IPS-18a (cell line): ENCODE results near the gene RYR3.

ENCODE experiments used
- H3K27ac ChIP-seq: one replicate; pipeline ENCODE4 v1.5.1; 2013; ENCODE audit warnings: low read length
- H3K27me3 ChIP-seq: one replicate; pipeline ENCODE4 v1.6.1; 2013; ENCODE audit warnings: mild to moderate bottlenecking, low read length; ENCODE audit not compliant: control insufficient read depth, insufficient read depth
- H3K36me3 ChIP-seq: one replicate; pipeline ENCODE4 v1.6.1; 2013; ENCODE audit warnings: low read depth, low read length; ENCODE audit not compliant: control insufficient read depth
- H3K4me1 ChIP-seq: one replicate; pipeline ENCODE4 v1.6.1; 2013; ENCODE audit warnings: low read depth, low read length; ENCODE audit not compliant: control insufficient read depth
- H3K4me3 ChIP-seq: one replicate; pipeline ENCODE4 v1.5.1; 2013; ENCODE audit warnings: low read length
- H3K9ac ChIP-seq: one replicate; pipeline ENCODE4 v1.6.1; 2013; ENCODE audit warnings: mild to moderate bottlenecking, low read length, moderate library complexity
- H3K9me3 ChIP-seq: one replicate; pipeline ENCODE4 v1.6.1; 2013; ENCODE audit warnings: low read depth, low read length; ENCODE audit not compliant: control insufficient read depth

The RYR3 gene

DNA sequence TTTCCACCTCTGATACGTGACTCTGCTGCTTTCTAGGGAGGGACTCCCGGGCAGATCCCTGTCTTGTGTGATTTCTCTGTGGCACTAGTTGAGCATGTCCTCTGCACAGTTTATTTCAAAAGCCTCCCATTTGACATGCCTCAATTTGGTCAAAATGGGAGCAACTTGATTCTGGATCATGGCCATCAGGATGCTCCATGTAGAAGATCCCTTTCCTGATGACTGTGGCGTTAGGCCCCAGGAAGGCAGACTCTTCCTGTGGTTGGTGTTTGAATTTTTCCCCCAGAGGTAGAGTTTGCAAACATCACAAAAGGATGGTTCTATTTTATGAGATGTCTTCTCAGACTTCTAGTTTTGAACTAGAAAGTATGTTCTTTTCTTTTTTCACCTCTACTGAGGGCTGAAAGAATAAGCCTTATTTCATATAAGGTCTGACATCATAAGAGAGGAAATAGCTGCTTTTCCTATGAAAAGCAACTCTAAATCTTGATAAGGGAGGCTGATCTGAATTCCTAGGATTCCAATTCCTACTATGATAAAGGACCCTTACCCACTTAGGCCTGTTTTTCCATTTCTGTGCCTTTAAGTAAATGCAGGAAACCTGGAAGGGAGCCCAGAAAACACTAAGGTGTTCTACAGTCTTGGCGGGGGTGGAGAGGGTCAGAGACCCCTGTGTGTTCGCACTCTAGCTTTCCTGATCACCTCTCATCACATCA, 413.7 kb downstream of the RYR3 start:
- H3K4me3 ChIP-seq: no peak overlapping the region
- no peaks in the 10 kb centered on the region for H3K4me1 ChIP-seq
- no peaks in the 10 kb centered on the region for H3K36me3 ChIP-seq
- no peaks in the 10 kb centered on the region for H3K9me3 ChIP-seq
- no peaks in the 10 kb centered on the region for H3K27me3 ChIP-seq
- no peak overlapping the region for H3K9ac ChIP-seq
- no peak overlapping the region for H3K27ac ChIP-seq

GRCh38 chr15:33729653-33730052, 418.9 kb downstream of the RYR3 start:
- Histone ChIP-seq H3K4me1 (no peaks in the 10 kb centered on the region), H3K27ac (no peak overlapping the region), H3K27me3 (no peaks in the 10 kb centered on the region), H3K9ac (no peak overlapping the region), H3K36me3 (no peaks in the 10 kb centered on the region), H3K9me3 (no peaks in the 10 kb centered on the region), H3K4me3 (no peak overlapping the region)

GRCh38 chr15:33730815-33731214, 420.0 kb downstream of the RYR3 start:
- Histone ChIP-seq H3K9ac (no peak overlapping the region), H3K9me3 (no peaks in the 10 kb centered on the region), H3K36me3 (no peaks in the 10 kb centered on the region), H3K27ac (no peak overlapping the region), H3K4me1 (no peaks in the 10 kb centered on the region), H3K27me3 (no peaks in the 10 kb centered on the region), H3K4me3 (no peak overlapping the region)

DNA sequence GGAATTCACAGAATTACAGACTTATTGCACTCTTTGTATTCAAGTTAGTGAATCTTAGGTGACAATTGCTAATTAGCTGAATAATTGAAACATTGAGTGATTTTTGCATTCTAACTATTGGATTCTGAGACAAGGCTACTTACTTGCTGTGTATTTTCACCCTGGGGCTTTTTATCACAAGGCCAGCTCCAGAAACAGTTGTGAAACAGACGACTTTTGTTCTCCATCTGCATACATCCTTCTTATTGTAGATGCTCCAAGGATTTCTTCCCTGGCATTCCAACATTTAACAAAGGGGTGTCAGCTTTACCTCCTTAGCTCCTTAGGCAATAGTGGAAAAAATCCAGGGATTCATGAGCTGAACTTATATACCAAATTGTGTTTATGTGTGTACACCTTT, 424.4 kb downstream of the RYR3 start:
- H3K9ac ChIP-seq: no peak overlapping the region
- H3K27ac ChIP-seq: no peak overlapping the region
- H3K4me1 ChIP-seq: peaks cover 7% of the 10 kb centered on the region
- no peaks in the 10 kb centered on the region for H3K36me3 ChIP-seq
- no peak overlapping the region for H3K4me3 ChIP-seq
- no peaks in the 10 kb centered on the region for H3K9me3 ChIP-seq
- H3K27me3 ChIP-seq: peaks cover 12% of the 10 kb centered on the region

DNA sequence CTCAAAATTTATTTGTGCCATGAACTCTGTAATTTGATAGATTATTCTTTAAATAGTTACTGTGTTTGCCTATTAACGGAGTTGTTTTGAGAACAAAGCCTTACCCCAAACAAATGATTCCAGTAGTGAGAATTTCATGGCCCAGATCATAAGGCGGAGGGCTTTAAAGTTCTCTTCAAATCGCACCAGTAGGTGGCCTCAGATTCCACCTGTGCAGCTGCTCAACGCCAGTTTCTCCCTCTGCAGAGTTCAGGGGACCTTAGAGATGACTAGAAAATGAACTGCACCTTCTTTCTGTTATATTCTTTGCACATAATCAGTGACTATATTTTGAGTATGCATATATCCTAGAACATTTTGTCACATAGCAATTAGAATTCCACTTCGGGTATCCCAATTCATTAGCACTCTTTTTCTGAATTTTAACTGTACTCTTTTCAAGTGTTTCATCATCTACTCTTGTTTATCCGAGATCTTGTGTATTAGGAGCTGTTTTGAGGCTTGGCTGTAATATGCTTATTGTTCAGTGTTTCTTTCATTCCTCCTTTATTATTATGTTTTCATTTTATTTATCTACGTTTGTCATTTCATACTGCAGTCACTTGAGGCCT, 425.0 kb downstream of the RYR3 start:
- H3K9me3 ChIP-seq: no peaks in the 10 kb centered on the region
- no peaks in the 10 kb centered on the region for H3K36me3 ChIP-seq
- no peak overlapping the region for H3K27ac ChIP-seq
- peaks cover 12% of the 10 kb centered on the region for H3K27me3 ChIP-seq
- peaks cover 7% of the 10 kb centered on the region for H3K4me1 ChIP-seq
- no peak overlapping the region for H3K9ac ChIP-seq
- H3K4me3 ChIP-seq: no peak overlapping the region

GRCh38 chr15:33737687-33738601, 427.2 kb downstream of the RYR3 start:
- Histone ChIP-seq H3K9me3 (no peaks in the 10 kb centered on the region), H3K4me3 (peak overlapping the region; percentile 66), H3K4me1 (peaks cover 7% of the 10 kb centered on the region), H3K27me3 (peaks cover 12% of the 10 kb centered on the region), H3K9ac (peak overlapping the region; percentile 37), H3K36me3 (no peaks in the 10 kb centered on the region), H3K27ac (no peak overlapping the region)

DNA sequence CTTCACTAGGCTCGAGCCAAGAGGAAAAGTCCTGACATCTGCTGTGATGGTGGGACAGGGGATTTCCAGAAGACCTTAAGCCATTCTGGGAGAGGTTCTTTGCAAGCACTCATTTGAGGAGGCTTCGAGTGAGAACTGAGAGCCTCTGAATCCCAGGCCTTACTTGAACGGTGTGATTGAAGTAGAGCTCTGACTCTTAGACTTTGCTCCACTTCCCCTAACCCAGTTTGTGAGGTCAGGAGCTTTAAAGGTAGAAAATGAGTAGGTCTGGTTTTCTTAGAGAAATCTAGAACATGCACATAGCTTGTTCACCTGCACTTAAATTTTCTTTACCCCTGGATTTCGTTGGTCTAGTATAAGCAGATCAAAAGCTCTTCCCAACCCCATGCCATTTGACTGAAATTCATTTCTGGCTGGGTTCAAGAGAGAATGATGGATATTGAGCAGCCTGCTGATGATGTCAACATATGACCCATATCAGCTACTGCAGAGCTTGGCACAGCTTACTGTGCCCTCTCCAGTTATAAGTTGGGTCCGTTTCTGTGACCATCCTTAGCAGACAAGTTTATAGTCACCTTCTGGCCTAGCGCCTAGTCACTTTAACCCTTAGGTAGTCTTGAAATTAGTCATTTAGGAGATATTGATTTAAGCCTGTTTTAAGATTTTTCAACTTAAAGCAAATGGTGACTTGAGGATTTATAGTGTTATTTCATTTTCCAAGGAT, 428.3 kb downstream of the RYR3 start:
- H3K9ac ChIP-seq: no peak overlapping the region
- no peak overlapping the region for H3K27ac ChIP-seq
- peaks cover 7% of the 10 kb centered on the region for H3K4me1 ChIP-seq
- peaks cover 12% of the 10 kb centered on the region for H3K27me3 ChIP-seq
- H3K36me3 ChIP-seq: no peaks in the 10 kb centered on the region
- H3K4me3 ChIP-seq: no peak overlapping the region
- H3K9me3 ChIP-seq: no peaks in the 10 kb centered on the region

DNA sequence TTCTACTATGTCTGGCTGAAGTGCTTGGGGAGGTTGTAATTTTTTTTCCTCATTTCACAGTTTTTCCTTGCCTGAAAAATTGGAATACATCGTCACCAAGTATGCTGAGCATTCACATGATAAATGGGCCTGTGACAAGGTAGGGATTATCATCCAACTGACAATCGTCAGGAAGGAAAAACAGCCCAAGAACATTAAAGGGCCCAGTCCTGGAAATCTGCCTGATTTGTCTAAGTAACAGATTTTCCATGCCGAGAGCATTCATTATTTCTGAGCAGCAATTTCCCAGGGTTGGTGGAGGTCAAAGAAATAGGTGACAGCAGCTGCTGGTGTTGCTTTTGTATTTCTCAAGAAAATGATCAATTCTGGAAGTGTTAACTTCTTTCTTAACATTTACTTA, 431.5 kb downstream of the RYR3 start:
- Histone ChIP-seq H3K27me3 (peaks cover 12% of the 10 kb centered on the region), H3K27ac (no peak overlapping the region), H3K36me3 (no peaks in the 10 kb centered on the region), H3K4me3 (no peak overlapping the region), H3K9ac (no peak overlapping the region), H3K9me3 (no peaks in the 10 kb centered on the region), H3K4me1 (peaks cover 7% of the 10 kb centered on the region)

- Histone ChIP-seq H3K9ac (no peak overlapping the region), H3K27ac (no peak overlapping the region), H3K4me1 (peaks cover 7% of the 10 kb centered on the region), H3K27me3 (peaks cover 12% of the 10 kb centered on the region), H3K36me3 (no peaks in the 10 kb centered on the region), H3K9me3 (no peaks in the 10 kb centered on the region), H3K4me3 (no peak overlapping the region)
Measured at GRCh38 chr15:33742800-33743199, 432.0 kb downstream of the RYR3 start.

- H3K27me3 ChIP-seq: no peaks in the 10 kb centered on the region
- H3K27ac ChIP-seq: no peak overlapping the region
- no peaks in the 10 kb centered on the region for H3K9me3 ChIP-seq
- H3K4me1 ChIP-seq: no peaks in the 10 kb centered on the region
- H3K36me3 ChIP-seq: no peaks in the 10 kb centered on the region
- no peak overlapping the region for H3K9ac ChIP-seq
- no peak overlapping the region for H3K4me3 ChIP-seq
Measured at GRCh38 chr15:33746203-33746602, 435.4 kb downstream of the RYR3 start.

DNA sequence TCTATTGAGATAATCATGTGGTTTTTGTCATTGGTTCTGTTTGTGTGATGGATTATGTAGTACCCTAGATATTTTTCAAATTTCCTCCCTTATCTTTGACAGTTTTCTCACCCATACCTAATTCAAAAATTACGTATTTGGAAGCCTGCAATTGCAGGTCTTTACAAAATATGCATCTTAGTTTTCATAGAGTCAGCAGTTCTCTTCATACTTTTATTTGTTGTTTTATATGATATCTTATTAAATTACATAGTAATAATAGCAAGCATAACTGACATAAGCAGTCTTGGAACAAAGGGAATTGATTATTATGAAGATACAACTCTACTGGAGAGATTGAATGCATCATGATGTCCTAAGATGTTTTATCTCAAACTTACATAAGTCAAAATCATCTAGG, 442.2 kb downstream of the RYR3 start:
- Histone ChIP-seq H3K27me3 (no peaks in the 10 kb centered on the region), H3K9me3 (no peaks in the 10 kb centered on the region), H3K4me3 (no peak overlapping the region), H3K27ac (no peak overlapping the region), H3K4me1 (no peaks in the 10 kb centered on the region), H3K9ac (no peak overlapping the region), H3K36me3 (no peaks in the 10 kb centered on the region)
